Measurements from ENCODE around the gene SHCBP1.

GRCh38 chr16:46629331-46630219 lies 8.4 kb upstream of the SHCBP1 start:
- TF ChIP-seq EZH2 (IDR thresholded peaks at IDR 0.05) (no peak), POLR2AphosphoS5 (IDR thresholded peaks at IDR 0.05; ENCODE audit: borderline replicate concordance, low read depth, low read length) (no peak), FOXP2 (optimal IDR thresholded peaks at IDR 0.05; ENCODE audit: control extremely low read depth, extremely low read length, insufficient read depth) (no peak)
